Neural cell (in vitro differentiated cells): ENCODE measurements around the gene MS4A18.

Source experiments
- CTCF ChIP-seq: fragments of 450-650 bp; IDR thresholded peaks from 2 replicates; pipeline ENCODE4 v1.5.1; 2014; ENCODE audit warnings: antibody characterized with exemption, mild to moderate bottlenecking, moderate library complexity; ENCODE audit not compliant: poor library complexity, severe bottlenecking
- EP300 ChIP-seq: fragments of 450-650 bp; conservative IDR thresholded peaks from 2 replicates; pipeline ENCODE4 v1.6.1; 2014; ENCODE audit warnings: antibody characterized with exemption, mild to moderate bottlenecking, moderate library complexity; ENCODE audit not compliant: poor library complexity, severe bottlenecking
- EZH2 ChIP-seq: fragments of 200-600, 300-800 bp; shearing (Covaris generic), sonication (generic); IDR thresholded peaks from 2 replicates; pipeline ENCODE4 v1.6.1; 2014; ENCODE audit warnings: antibody characterized with exemption, low read length, borderline replicate concordance, mild to moderate bottlenecking; ENCODE audit not compliant: insufficient read depth, poor library complexity, severe bottlenecking
- POLR2AphosphoS5 ChIP-seq: IDR thresholded peaks from 2 replicates; pipeline ENCODE4 v1.6.1; 2012

GRCh38 chr11:60761436-60762190, 37.1 kb downstream of the MS4A18 start:
- TF ChIP-seq POLR2AphosphoS5 (no peak), EZH2 (no peak), CTCF (no peak), EP300 (no peak)
